Measurements from ENCODE around the gene NAGPA.

DNA sequence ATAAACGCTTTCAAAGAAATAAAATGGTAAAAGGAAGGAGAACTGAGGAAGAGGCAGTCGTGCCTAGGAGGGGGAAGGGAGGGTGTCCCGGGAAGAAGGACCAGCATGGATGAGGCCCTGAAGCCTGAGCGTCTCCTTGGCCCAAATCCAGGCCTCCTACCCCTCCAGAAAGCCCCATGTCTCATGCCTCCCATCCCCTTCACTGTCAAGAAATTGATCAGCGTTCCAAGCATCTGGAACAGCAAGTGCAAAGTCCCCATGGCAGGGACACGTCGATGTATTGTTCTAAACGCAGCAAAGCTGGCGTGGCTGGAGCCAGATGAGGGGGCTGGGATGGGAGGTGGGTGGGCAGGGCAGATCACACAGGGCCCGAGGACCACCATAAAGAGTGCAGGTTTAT, 53.0 kb downstream of the NAGPA start:
- TF ChIP-seq SP1 (IDR thresholded peaks at IDR 0.05) (no peak), TARDBP (IDR thresholded peaks at IDR 0.05) (no peak), FOXM1 (IDR thresholded peaks at IDR 0.05; ENCODE audit: borderline replicate concordance) (no peak), PKNOX1 (IDR thresholded peaks at IDR 0.05) (no peak), L3MBTL2 (conservative IDR thresholded peaks at IDR 0.05) (no peak), FOXK2 (IDR thresholded peaks at IDR 0.05) (no peak), ARNT (IDR thresholded peaks at IDR 0.05) (no peak), NFRKB (IDR thresholded peaks at IDR 0.05) (no peak)
